K562 (cell line): ENCODE measurements around the gene RNF31. TPM values are rescaled to one million over a fixed set of nuclear protein-coding genes. Genes with fewer than 3 reads are reported as not detected.
A peak's percentile ranks its signal among the peaks of the same experiment; 100 is the strongest.

Experiments used
- ARHGAP35 ChIP-seq: fragments of 450-650 bp; IDR thresholded peaks from 2 replicates; pipeline ENCODE4 v1.6.1; 2018; ENCODE audit not compliant: partially characterized antibody
- CGGBP1 ChIP-seq: fragments of 250-450 bp; sonication (Bioruptor Pico); IDR thresholded peaks from 2 replicates; pipeline ENCODE4 v1.9.0; 2021; ENCODE audit warnings: mild to moderate bottlenecking
- CREB1 ChIP-seq, 2 experiments: sonication (generic) in 1 of 2; formaldehyde crosslinking in 1 of 2; IDR thresholded peaks; 2 replicates each; pipeline versions ENCODE4 v1.6.1 to v1.8.0; 2012 to 2022; ENCODE audit warnings: inconsistent platforms in 1 of 2, mild to moderate bottlenecking in 1 of 2, missing genetic modification reagents in 1 of 2, moderate library complexity in 1 of 2
- CREBBP ChIP-seq: IDR thresholded peaks from one replicate; pipeline ENCODE4 v1.6.1; 2012; ENCODE audit warnings: low read depth, mild to moderate bottlenecking, control low read depth, inconsistent platforms, low read length
- EHMT2 ChIP-seq: fragments of 450-650 bp; IDR thresholded peaks from 2 replicates; pipeline ENCODE4 v1.6.1; 2018; ENCODE audit warnings: antibody characterized with exemption
- EP400 ChIP-seq: fragments of 450-650 bp; IDR thresholded peaks from 2 replicates; pipeline ENCODE4 v1.6.1; 2017; ENCODE audit warnings: antibody characterized with exemption, mild to moderate bottlenecking, moderate library complexity
- FOXM1 ChIP-seq, 2 experiments: fragments of 450-650 bp in 1 of 2; sonication (generic) in 1 of 2; formaldehyde crosslinking in 1 of 2; IDR thresholded peaks; 2 replicates each; pipeline versions ENCODE4 v1.6.1 to v1.9.0; 2017 to 2022; ENCODE audit warnings: low read depth in 2 of 2, mild to moderate bottlenecking in 2 of 2, missing genetic modification reagents in 1 of 2, moderate library complexity in 1 of 2
- GABPB1 ChIP-seq: sonication (generic); formaldehyde crosslinking; IDR thresholded peaks from 2 replicates; pipeline ENCODE4 v1.8.0; 2022; ENCODE audit warnings: mild to moderate bottlenecking, missing genetic modification reagents
- GTF3C2 ChIP-seq: IDR thresholded peaks from 3 replicates; pipeline ENCODE4 v1.6.1; 2011; ENCODE audit warnings: borderline replicate concordance, mild to moderate bottlenecking, moderate library complexity; ENCODE audit not compliant: insufficient read length; ENCODE audit errors: extremely low read depth
- HNRNPL ChIP-seq: fragments of 200-400 bp; formaldehyde crosslinking; IDR thresholded peaks from 2 replicates; pipeline ENCODE4 v1.6.1; 2017; ENCODE audit warnings: low read depth, mild to moderate bottlenecking, low read length
- KDM1A ChIP-seq, 2 experiments: fragments of 450-650 bp; IDR thresholded peaks; 2 replicates each; pipeline ENCODE4 v1.6.1; 2016; ENCODE audit warnings: mild to moderate bottlenecking in 2 of 2
- KDM5B ChIP-seq: fragments of 200-600 bp; sonication (generic); IDR thresholded peaks from 2 replicates; pipeline ENCODE4 v1.6.1; 2012; ENCODE audit warnings: low read depth, mild to moderate bottlenecking, moderate library complexity, low read length, control low read depth, inconsistent platforms; ENCODE audit not compliant: insufficient replicate concordance
- KLF1 ChIP-seq: fragments of 450-650 bp; IDR thresholded peaks from 2 replicates; pipeline ENCODE4 v1.6.1; 2016; ENCODE audit warnings: missing genetic modification characterization, missing compliant biosample characterization
- RBM22 ChIP-seq: fragments of 200-400 bp; formaldehyde crosslinking; IDR thresholded peaks from 2 replicates; pipeline ENCODE4 v1.6.1; 2018; ENCODE audit warnings: low read length, low read depth; ENCODE audit not compliant: poor library complexity, severe bottlenecking
- SRSF3 ChIP-seq: fragments of 200-400 bp; formaldehyde crosslinking; IDR thresholded peaks from 2 replicates; pipeline ENCODE4 v1.6.1; 2016; ENCODE audit warnings: mild to moderate bottlenecking, low read length, moderate library complexity; ENCODE audit not compliant: insufficient read depth
- TFAM ChIP-seq: fragments of 250-450 bp; sonication (Bioruptor Pico); conservative IDR thresholded peaks from 2 replicates; pipeline ENCODE4 v1.5.0; 2021; ENCODE audit warnings: mild to moderate bottlenecking, moderate library complexity
- ZFP1 ChIP-seq: fragments of 450-650 bp; formaldehyde crosslinking; IDR thresholded peaks from 2 replicates; pipeline ENCODE4 v1.4.0; 2020; ENCODE audit warnings: mild to moderate bottlenecking, mixed read lengths
- ZNF121 ChIP-seq: sonication (generic); formaldehyde crosslinking; conservative IDR thresholded peaks from 2 replicates; pipeline ENCODE4 v1.8.0; 2022; ENCODE audit warnings: missing genetic modification reagents
- ZNF143 ChIP-seq: sonication (generic); formaldehyde crosslinking; IDR thresholded peaks from 2 replicates; pipeline ENCODE4 v1.9.0; 2022; ENCODE audit warnings: mild to moderate bottlenecking, missing genetic modification reagents
- polyA plus RNA-seq, 8 experiments: library from polyadenylated mRNA; depleted of rRNA in 4 of 8; stranded (reverse) in 5 of 8; unstranded in 3 of 8; fragments of >200 nt; fragmentation: Nextera tagmentation in 2 of 8; fragmentation: Illumina TruSeq in 1 of 8; extraction: Ambion mirVana in 2 of 8; extraction: Trizol in 1 of 8; gene quantifications; 2 replicates each; pipeline versions ENCODE4 v1.2.1 to v1.2.3, GENCODE V29; 2011 to 2014; ENCODE audit warnings: inconsistent platforms in 1 of 8, missing spikeins in 1 of 8
- total RNA-seq, 7 experiments: library from RNA; depleted of rRNA in 6 of 7; stranded (reverse); fragments of >200 nt in 6 of 7; fragmentation: Illumina TruSeq in 2 of 7; extraction: Trizol in 2 of 7; gene quantifications; 2 replicates each; pipeline versions ENCODE4 v1.2.1 to v1.2.3, GENCODE V29; 2011 to 2021; ENCODE audit warnings: low replicate concordance in 1 of 7

The RNF31 gene
- total and polyA plus RNA-seq, 9 of the 15 experiments (the other 6 are each of a cell fraction or from before 2014, with no cell fraction given) = 3.1 to 47.6 (median 19.1) TPM

- no peak for TF ChIP-seq TFAM
- TF ChIP-seq HNRNPL = no peak
- TF ChIP-seq ZFP1 = no peak
- peak; percentile 23; the same call in 1 of the 2 replicates for TF ChIP-seq EP400
- TF ChIP-seq FOXM1 (IDR thresholded peaks at IDR 0.05; ENCODE audit: low read depth) = no peak
- no peak for TF ChIP-seq FOXM1 (CRISPR knock-in tag; IDR thresholded peaks at IDR 0.05; ENCODE audit: low read depth)
- TF ChIP-seq ZNF121 (CRISPR knock-in tag) = no peak
- no peak for TF ChIP-seq SRSF3
- no peak for TF ChIP-seq ZNF143 (CRISPR knock-in tag)
- no peak for TF ChIP-seq CREBBP
- TF ChIP-seq KDM5B = peak; percentile 34
- no peak for TF ChIP-seq EHMT2
- no peak for TF ChIP-seq GTF3C2
- TF ChIP-seq KDM1A (IDR thresholded peaks at IDR 0.05) = peak in 1 of 2 experiments; percentile 35; a peak in 1 of 4 replicates
- TF ChIP-seq ARHGAP35 = no peak
- no peak for TF ChIP-seq KLF1 (tag)
- TF ChIP-seq RBM22 = no peak
- no peak for TF ChIP-seq GABPB1 (CRISPR knock-in tag)
- no peak for TF ChIP-seq CGGBP1
- no peak for TF ChIP-seq CREB1 (IDR thresholded peaks at IDR 0.05)
- TF ChIP-seq CREB1 (CRISPR knock-in tag; IDR thresholded peaks at IDR 0.05) = no peak
- TF ChIP-seq, all 486 proteins: peak for 5
These were observed 11.8 kb upstream of the RNF31 start (continued) for GRCh38 chr14:24135584-24135833.
